ENCODE data around the gene CLCN1. TPM values are rescaled to one million over a fixed set of nuclear protein-coding genes. Genes with fewer than 3 reads are reported as not detected.

Gene CLCN1
- total RNA-seq, 2 donors from 2014 or later: not detected

DNA sequence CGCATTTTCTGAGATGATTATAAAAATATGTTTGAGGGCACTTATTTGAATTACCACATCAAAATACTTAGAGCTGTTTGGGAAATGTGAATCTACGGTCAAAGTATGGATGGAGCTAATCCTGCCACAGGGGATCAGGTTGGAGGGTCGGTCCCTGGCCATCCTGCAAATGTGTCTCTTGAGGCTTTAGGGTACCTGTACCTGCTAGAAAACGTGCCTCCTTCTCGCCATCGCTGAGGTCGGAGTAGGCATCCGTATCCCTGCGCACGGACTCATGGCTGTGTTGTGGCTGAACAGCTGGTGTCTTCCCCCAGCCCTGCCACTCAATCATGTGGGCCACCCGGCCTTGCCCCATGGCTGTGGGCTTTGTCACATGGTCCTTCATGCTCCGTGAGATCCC, 42.7 kb downstream of the CLCN1 start:
- Histone ChIP-seq H3K36me3 (no peaks in the 10 kb centered on the region), H3K9ac (ENCODE audit: low read depth in 2 of 2, low read length in 2 of 2) (no peak overlapping the region), H3K9me3 (no peaks in the 10 kb centered on the region), H3K27ac (no peak overlapping the region), H3K4me1 (no peaks in the 10 kb centered on the region), H3K27me3 (peaks cover 26% of the 10 kb centered on the region), H3K4me3 (no peak overlapping the region)
- TF ChIP-seq, protein P1, sequence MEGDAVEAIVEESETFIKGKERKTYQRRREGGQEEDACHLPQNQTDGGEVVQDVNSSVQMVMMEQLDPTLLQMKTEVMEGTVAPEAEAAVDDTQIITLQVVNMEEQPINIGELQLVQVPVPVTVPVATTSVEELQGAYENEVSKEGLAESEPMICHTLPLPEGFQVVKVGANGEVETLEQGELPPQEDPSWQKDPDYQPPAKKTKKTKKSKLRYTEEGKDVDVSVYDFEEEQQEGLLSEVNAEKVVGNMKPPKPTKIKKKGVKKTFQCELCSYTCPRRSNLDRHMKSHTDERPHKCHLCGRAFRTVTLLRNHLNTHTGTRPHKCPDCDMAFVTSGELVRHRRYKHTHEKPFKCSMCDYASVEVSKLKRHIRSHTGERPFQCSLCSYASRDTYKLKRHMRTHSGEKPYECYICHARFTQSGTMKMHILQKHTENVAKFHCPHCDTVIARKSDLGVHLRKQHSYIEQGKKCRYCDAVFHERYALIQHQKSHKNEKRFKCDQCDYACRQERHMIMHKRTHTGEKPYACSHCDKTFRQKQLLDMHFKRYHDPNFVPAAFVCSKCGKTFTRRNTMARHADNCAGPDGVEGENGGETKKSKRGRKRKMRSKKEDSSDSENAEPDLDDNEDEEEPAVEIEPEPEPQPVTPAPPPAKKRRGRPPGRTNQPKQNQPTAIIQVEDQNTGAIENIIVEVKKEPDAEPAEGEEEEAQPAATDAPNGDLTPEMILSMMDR (IDR thresholded peaks at IDR 0.05): no peak
- intact Hi-C loops (cut with DNase I): no loop called here
- DNase-seq: no peak

DNA sequence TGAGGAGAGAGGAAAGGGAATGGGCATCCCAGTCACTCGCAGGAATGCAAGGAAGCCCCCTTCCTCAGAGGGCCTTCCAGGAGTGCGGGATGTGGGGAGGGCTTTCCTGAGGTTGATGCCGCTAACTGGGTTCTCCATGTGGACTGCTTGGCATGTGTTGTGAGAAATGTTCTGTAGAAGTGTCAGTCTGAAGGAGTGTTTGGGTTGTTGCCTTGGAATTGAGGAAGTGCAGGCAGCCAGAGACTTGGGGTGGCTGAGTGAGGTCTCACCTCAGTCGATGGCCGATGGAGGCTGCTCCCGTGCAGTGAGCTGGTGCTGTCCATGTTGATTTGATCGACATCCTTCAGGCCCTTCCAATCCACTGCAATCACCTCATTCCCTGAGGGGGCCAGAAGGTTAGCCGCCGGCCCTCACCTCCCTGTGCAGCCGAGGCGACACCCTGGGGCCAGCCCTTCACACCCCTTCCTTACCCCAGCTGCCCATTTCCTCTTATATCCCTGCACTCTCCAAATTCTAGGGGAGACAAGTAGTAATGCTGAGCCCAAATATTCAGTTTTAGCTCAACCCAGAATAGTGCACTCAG, 44.0 kb downstream of the CLCN1 start:
- peaks cover 30% of the 10 kb centered on the region for H3K27me3 ChIP-seq
- H3K9me3 ChIP-seq: no peaks in the 10 kb centered on the region
- TF ChIP-seq, protein P1 (IDR thresholded peaks at IDR 0.05): no peak
- no peak for DNase-seq
- no peak overlapping the region for H3K27ac ChIP-seq
- H3K4me1 ChIP-seq: no peaks in the 10 kb centered on the region
- H3K36me3 ChIP-seq: no peaks in the 10 kb centered on the region
- intact Hi-C loops (cut with DNase I): no loop called here
- no peak overlapping the region for H3K4me3 ChIP-seq
- H3K9ac ChIP-seq (ENCODE audit: low read depth in 2 of 2, low read length in 2 of 2): no peak overlapping the region

DNA sequence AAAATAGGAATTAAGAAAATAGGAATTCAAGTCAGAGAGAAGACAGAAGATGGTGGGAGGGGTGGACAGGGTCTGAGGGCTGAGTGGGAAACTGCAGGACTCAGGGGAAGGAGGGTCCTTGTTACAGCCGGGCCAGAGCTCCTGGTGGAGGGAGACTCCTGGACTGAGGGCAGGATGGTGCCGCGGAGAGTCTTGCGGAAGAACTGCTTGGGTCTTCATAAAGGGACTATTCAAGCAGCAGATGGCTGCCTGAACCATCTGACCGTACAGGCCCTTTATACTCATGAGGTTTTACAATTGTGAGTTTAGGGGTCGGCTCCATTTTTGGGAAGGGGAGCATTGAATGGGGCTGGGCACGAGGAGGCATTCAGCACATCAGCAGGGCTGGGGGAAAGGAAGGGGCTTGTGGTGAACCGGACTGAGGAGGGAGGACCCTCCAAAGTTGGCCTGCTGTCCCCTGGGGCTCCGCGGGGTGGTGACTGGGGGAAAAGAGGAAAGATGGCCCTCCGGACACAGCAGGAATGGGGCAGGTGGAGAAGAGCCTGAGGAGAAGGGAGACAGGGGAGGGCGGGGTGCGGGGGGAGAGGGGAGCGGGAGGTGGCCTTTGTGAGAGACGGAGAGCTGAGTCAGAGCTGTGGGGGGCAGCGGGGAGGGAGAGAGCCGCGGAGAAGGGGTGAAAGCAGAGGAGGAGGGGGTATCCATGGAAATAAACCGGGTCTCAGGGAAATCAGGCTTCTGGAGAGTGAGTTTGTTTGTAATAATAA, 45.1 kb downstream of the CLCN1 start:
- intact Hi-C loops (cut with DNase I): no loop called here
- no peak overlapping the region for H3K9ac ChIP-seq (ENCODE audit: low read depth in 2 of 2, low read length in 2 of 2)
- TF ChIP-seq, protein P1 (IDR thresholded peaks at IDR 0.05): no peak
- no peak for DNase-seq
- no peak overlapping the region for H3K4me3 ChIP-seq
- H3K27ac ChIP-seq: no peak overlapping the region
- no peaks in the 10 kb centered on the region for H3K4me1 ChIP-seq
- no peaks in the 10 kb centered on the region for H3K36me3 ChIP-seq
- H3K9me3 ChIP-seq: no peaks in the 10 kb centered on the region
- H3K27me3 ChIP-seq: peaks cover 30% of the 10 kb centered on the region

DNA sequence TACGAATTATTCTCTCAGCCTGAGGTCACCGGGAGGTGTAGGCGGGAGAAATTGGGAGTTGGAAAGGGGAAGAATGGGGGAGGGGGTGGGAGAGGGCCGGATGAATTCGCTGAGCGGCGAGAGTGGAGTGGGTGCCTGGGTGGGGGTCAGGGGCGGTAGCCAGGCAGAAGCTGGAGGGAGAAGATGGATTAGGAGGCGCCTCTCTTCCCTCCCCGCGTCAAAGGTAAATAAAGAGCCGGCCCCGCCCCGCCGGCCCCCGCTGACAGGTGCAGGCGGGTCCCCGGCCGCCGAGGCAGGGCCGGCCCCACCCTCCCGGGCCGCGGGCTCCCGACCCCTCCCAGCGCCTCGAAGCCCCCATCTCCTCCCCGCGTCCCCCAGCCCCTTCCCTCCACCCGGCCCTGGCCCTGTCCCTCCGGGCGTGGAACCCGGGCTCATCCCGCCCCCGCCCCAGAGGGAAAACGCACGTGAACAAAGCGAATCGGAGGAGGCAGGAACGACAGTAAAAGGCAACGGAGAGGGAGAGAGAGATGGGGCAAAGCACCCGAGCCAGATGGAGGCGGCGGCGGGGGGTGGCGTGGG, 45.7 kb downstream of the CLCN1 start:
- no peak overlapping the region for H3K9ac ChIP-seq (ENCODE audit: low read depth in 2 of 2, low read length in 2 of 2)
- intact Hi-C loops (cut with DNase I): no loop called here
- peaks cover 30% of the 10 kb centered on the region for H3K27me3 ChIP-seq
- H3K36me3 ChIP-seq: no peaks in the 10 kb centered on the region
- peak overlapping the region; percentile 52 for H3K4me3 ChIP-seq
- DNase-seq: no peak
- no peaks in the 10 kb centered on the region for H3K9me3 ChIP-seq
- TF ChIP-seq, protein P1 (IDR thresholded peaks at IDR 0.05): no peak
- H3K27ac ChIP-seq: no peak overlapping the region
- H3K4me1 ChIP-seq: no peaks in the 10 kb centered on the region

DNA sequence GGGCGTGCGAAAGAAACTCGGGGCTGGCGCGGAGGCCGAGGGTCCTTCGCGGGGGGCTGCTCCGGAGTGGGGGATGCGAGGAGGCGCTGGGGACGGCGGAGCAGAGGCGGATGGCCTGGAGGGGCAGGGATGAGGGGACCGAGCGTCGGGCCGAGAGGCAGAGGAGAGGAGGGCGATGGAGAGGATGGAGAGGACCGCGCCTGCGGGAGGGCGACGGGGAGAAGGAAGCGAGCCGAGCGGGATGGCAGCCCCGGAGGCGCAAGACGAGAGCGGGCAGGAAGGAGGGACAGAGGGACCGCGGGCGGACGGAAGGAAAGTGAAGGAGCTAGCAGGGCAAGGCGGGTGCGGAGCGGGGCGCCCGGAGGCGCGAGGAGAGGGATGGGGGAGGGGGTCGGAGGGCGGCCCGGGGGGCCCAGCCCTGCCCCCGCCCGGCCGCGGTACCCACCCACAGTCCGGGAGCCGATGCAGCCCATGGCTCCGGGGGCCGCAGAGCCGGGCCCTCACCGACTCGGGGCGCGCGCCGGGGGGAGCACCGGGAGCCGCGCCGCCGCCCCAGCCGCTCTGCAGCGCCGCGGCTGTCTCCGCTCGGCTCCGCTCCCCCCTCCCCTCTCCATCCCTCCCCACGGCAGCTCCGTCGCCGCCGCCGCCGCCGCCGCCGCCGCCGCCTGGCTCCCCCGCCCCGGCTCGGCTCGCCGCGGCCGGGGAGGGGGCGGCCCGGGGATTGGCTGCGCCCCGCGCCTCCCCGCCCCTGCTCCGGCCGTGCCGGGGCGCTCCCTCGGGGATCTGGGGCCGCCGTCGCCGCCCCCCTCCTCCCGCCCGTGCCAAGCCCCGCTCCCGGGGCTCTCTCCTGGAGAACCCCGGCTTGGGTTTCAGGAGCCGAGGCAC, 46.5 kb downstream of the CLCN1 start, which contains the start of gene FAM131B:
FAM131B (minus strand) TSS at position 583 of the 885 bp plus-strand sequence; CDS start at position 473, 110 bp downstream.
- no peaks in the 10 kb centered on the region for H3K4me1 ChIP-seq
- intact Hi-C loops (cut with DNase I): no loop called here
- peak within 1 kb of the TSS; percentile 52 for H3K4me3 ChIP-seq
- peak within 1 kb of the TSS in 1 of 2 donors; percentile 24 for H3K9ac ChIP-seq (ENCODE audit: low read depth in 2 of 2, low read length in 2 of 2)
- no peaks in the 10 kb centered on the region for H3K36me3 ChIP-seq
- no peak within 1 kb of the TSS for H3K27ac ChIP-seq
- H3K27me3 ChIP-seq: peaks cover 30% of the 10 kb centered on the region
- TF ChIP-seq, protein P1 (IDR thresholded peaks at IDR 0.05): no peak
- no peak for DNase-seq
- H3K9me3 ChIP-seq: no peaks in the 10 kb centered on the region
